K562 (cell line): ENCODE data around the gene MXD3. TPM values are rescaled to one million over a fixed set of nuclear protein-coding genes. Genes with fewer than 3 reads are reported as not detected.

Experiments used
- ARID4B ChIP-seq: sonication (generic); formaldehyde crosslinking; IDR thresholded peaks from 2 replicates; pipeline ENCODE4 v1.8.0; 2022; ENCODE audit warnings: mild to moderate bottlenecking, missing genetic modification reagents
- CBX1 ChIP-seq: sonication (generic); IDR thresholded peaks from 2 replicates; pipeline ENCODE4 v1.6.1; 2016; ENCODE audit warnings: antibody characterized with exemption, low read depth, mild to moderate bottlenecking
- CC2D1A ChIP-seq: fragments of 450-650 bp; IDR thresholded peaks from 2 replicates; pipeline ENCODE4 v1.6.1; 2017; ENCODE audit warnings: mild to moderate bottlenecking
- DEAF1 ChIP-seq: fragments of 450-650 bp; formaldehyde crosslinking; IDR thresholded peaks from 2 replicates; pipeline ENCODE4 v1.4.0; 2020; ENCODE audit warnings: mild to moderate bottlenecking, moderate library complexity
- FOXK1 ChIP-seq: sonication (generic); formaldehyde crosslinking; IDR thresholded peaks from 2 replicates; pipeline ENCODE4 v1.8.0; 2022; ENCODE audit warnings: missing genetic modification reagents, mild to moderate bottlenecking, borderline replicate concordance
- HCFC1 ChIP-seq: IDR thresholded peaks from 2 replicates; pipeline ENCODE4 v1.6.1; 2012; ENCODE audit warnings: low read depth, low read length, improper control_type of control experiment
- HDAC6 ChIP-seq: IDR thresholded peaks from 2 replicates; pipeline ENCODE4 v1.6.1; 2012; ENCODE audit warnings: low read depth, mild to moderate bottlenecking, control low read depth, inconsistent platforms, low read length, moderate library complexity
- KAT8 ChIP-seq: fragments of 450-650 bp; IDR thresholded peaks from 2 replicates; pipeline ENCODE4 v1.6.1; 2016; ENCODE audit warnings: low read depth, mild to moderate bottlenecking
- KLF16 ChIP-seq: IDR thresholded peaks from 2 replicates; pipeline ENCODE4 v1.6.1; 2016; ENCODE audit warnings: antibody characterized with exemption
- LCOR ChIP-seq: sonication (generic); formaldehyde crosslinking; IDR thresholded peaks from 2 replicates; pipeline ENCODE4 v1.8.0; 2022; ENCODE audit warnings: mild to moderate bottlenecking, missing genetic modification reagents
- MBD2 ChIP-seq: sonication (generic); IDR thresholded peaks from 2 replicates; pipeline ENCODE4 v1.6.1; 2016; ENCODE audit warnings: low read depth, borderline replicate concordance
- MEIS2 ChIP-seq: fragments of 450-650 bp; IDR thresholded peaks from 2 replicates; pipeline ENCODE4 v1.6.1; 2014; ENCODE audit warnings: mild to moderate bottlenecking; ENCODE audit not compliant: partially characterized antibody
- MYBL2 ChIP-seq, 2 experiments: fragments of 450-650 bp in 1 of 2; sonication (generic) in 1 of 2; formaldehyde crosslinking in 1 of 2; IDR thresholded peaks; 2 replicates each; pipeline versions ENCODE4 v1.6.1 to v1.8.1; 2017 to 2022; ENCODE audit warnings: borderline replicate concordance in 1 of 2, inconsistent platforms in 1 of 2, low read depth in 1 of 2, mild to moderate bottlenecking in 1 of 2, missing genetic modification reagents in 1 of 2, moderate library complexity in 1 of 2
- PTBP1 ChIP-seq: fragments of 200-400 bp; formaldehyde crosslinking; IDR thresholded peaks from 2 replicates; pipeline ENCODE4 v1.6.1; 2017; ENCODE audit warnings: low read depth, low read length
- RBM15 ChIP-seq: fragments of 200-400 bp; formaldehyde crosslinking; IDR thresholded peaks from 2 replicates; pipeline ENCODE4 v1.6.1; 2018; ENCODE audit warnings: mild to moderate bottlenecking, low read length, moderate library complexity; ENCODE audit not compliant: insufficient read depth
- TCF7 ChIP-seq: sonication (generic); IDR thresholded peaks from 2 replicates; pipeline ENCODE4 v1.6.1; 2016; ENCODE audit warnings: antibody characterized with exemption, borderline replicate concordance
- ZNF239 ChIP-seq: fragments of 250-450 bp; sonication (Bioruptor Pico); IDR thresholded peaks from 2 replicates; pipeline ENCODE4 v1.4.0; 2020; ENCODE audit warnings: mild to moderate bottlenecking
- ZNF253 ChIP-seq: fragments of 250-450 bp; sonication (Bioruptor Pico); conservative IDR thresholded peaks from 2 replicates; pipeline ENCODE4 v1.6.1; 2021; ENCODE audit warnings: mild to moderate bottlenecking
- ZNF583 ChIP-seq: fragments of 250-450 bp; sonication (Bioruptor Pico); IDR thresholded peaks from 2 replicates; pipeline ENCODE4 v1.4.0; 2020
- ZNF699 ChIP-seq: fragments of 250-450 bp; sonication (Bioruptor Pico); IDR thresholded peaks from 2 replicates; pipeline ENCODE4 v1.8.0; 2021; ENCODE audit warnings: mild to moderate bottlenecking, moderate library complexity; ENCODE audit not compliant: insufficient replicate concordance
- polyA plus RNA-seq, 8 experiments: library from polyadenylated mRNA; depleted of rRNA in 4 of 8; stranded (reverse) in 5 of 8; unstranded in 3 of 8; fragments of >200 nt; fragmentation: Nextera tagmentation in 2 of 8; fragmentation: Illumina TruSeq in 1 of 8; extraction: Ambion mirVana in 2 of 8; extraction: Trizol in 1 of 8; gene quantifications; 2 replicates each; pipeline versions ENCODE4 v1.2.1 to v1.2.3, GENCODE V29; 2011 to 2014; ENCODE audit warnings: inconsistent platforms in 1 of 8, missing spikeins in 1 of 8
- total RNA-seq, 7 experiments: library from RNA; depleted of rRNA in 6 of 7; stranded (reverse); fragments of >200 nt in 6 of 7; fragmentation: Illumina TruSeq in 2 of 7; extraction: Trizol in 2 of 7; gene quantifications; 2 replicates each; pipeline versions ENCODE4 v1.2.1 to v1.2.3, GENCODE V29; 2011 to 2021; ENCODE audit warnings: low replicate concordance in 1 of 7
- TF ChIP-seq, protein P1 (sequence below): sonication (generic); formaldehyde crosslinking; IDR thresholded peaks from 2 replicates; pipeline ENCODE4 v1.8.1; 2023; ENCODE audit warnings: mild to moderate bottlenecking, missing genetic modification reagents, moderate library complexity

The MXD3 gene
- total and polyA plus RNA-seq, 9 of the 15 experiments (the other 6 are each of a cell fraction or from before 2014, with no cell fraction given): 0.28 to 24.8 (median 4.5) TPM

DNA sequence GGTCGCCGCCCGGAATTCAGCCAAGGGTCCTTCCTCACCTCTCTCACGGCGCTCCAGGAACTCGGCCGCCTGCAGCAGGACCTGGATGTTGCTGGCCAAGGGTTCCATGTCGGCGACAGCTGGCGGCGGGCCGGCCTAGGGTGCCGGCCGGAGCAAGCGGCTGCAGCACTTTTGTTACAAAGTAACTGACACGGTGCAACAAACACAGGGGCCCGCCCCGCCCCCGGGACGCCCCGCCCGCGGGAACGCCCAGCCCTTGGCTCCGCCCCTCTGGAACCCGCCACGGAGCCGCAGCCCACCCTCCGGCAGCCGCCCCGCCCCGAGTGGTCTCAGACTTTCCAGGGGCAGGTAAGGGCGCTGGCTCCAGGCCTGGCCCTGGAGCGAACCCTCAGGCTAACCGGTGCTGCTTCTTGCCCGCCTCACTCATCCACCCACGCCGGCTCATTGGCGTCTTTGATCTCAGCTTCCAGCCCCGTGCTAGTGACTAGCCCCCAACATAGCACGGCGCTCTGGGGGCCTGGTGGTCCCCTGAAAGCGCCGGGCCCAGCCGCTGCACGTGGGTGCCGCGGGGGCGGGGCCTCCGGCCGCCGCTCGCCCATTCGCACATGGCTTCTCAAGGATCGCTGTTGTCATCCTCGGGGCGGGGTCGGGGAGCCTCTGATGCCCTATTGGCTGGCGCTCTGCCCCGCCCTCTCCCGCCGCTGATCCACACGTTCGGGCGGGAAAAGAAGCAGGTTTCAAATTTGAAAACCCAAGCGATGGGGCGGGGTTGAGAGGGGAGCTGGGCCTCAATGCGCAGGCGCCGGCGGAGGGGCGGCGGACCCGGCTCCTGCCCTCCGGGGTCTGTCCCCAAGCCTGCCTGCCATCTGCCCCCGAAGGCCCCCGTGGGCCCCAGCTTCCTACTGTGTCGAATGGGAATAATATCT, at the start of gene MXD3 (continued):
- peak; percentile 49; the same call in 1 of the 2 replicates for TF ChIP-seq FOXK1 (CRISPR knock-in tag)
- TF ChIP-seq RBM15: no peak
- no peak for TF ChIP-seq ZNF239 (CRISPR knock-in tag)
- TF ChIP-seq HDAC6: no peak
- TF ChIP-seq DEAF1 (CRISPR knock-in tag): no peak
- peak; percentile 98 for TF ChIP-seq MYBL2 (IDR thresholded peaks at IDR 0.05; ENCODE audit: low read depth)
- TF ChIP-seq MYBL2 (CRISPR knock-in tag; IDR thresholded peaks at IDR 0.05; ENCODE audit: borderline replicate concordance): peak; percentile 95; the same call in 1 of the 2 replicates
- no peak for TF ChIP-seq ZNF253 (CRISPR knock-in tag)
- no peak for TF ChIP-seq CC2D1A
- no peak for TF ChIP-seq KAT8
- no peak for TF ChIP-seq ZNF699 (CRISPR knock-in tag)
- TF ChIP-seq KLF16: no peak
- TF ChIP-seq PTBP1: no peak
- TF ChIP-seq ZNF583: no peak
- TF ChIP-seq HCFC1: peak; percentile 22; the same call in 1 of the 2 replicates
- TF ChIP-seq TCF7: no peak; the same call in 1 of the 2 replicates
- TF ChIP-seq LCOR (CRISPR knock-in tag): peak; percentile 88
- TF ChIP-seq, protein P1, sequence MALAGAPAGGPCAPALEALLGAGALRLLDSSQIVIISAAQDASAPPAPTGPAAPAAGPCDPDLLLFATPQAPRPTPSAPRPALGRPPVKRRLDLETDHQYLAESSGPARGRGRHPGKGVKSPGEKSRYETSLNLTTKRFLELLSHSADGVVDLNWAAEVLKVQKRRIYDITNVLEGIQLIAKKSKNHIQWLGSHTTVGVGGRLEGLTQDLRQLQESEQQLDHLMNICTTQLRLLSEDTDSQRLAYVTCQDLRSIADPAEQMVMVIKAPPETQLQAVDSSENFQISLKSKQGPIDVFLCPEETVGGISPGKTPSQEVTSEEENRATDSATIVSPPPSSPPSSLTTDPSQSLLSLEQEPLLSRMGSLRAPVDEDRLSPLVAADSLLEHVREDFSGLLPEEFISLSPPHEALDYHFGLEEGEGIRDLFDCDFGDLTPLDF (CRISPR knock-in tag): peak; percentile 100
- TF ChIP-seq MBD2: peak; percentile 63
- TF ChIP-seq CBX1: 0 out of 2 replicates have a peak, but pooled peaks have one; percentile 4
- TF ChIP-seq ARID4B (CRISPR knock-in tag): peak; percentile 74
- TF ChIP-seq MEIS2: peak; percentile 72
